ENCODE data around the gene CCL21.

GRCh38 chr9:34675869-34676268, 34.1 kb downstream of the CCL21 start:
- no peak for TF ChIP-seq POLR2A (IDR thresholded peaks at IDR 0.05; ENCODE audit: low read depth, low read length)
- no peak for TF ChIP-seq USF2 (IDR thresholded peaks at IDR 0.05; ENCODE audit: low read depth, low read length)
- TF ChIP-seq MAFK (IDR thresholded peaks at IDR 0.05; ENCODE audit: low read depth, low read length): no peak
- TF ChIP-seq FOS (IDR thresholded peaks at IDR 0.05; ENCODE audit: low read depth, low read length): no peak
- no peak for TF ChIP-seq CTCF (conservative IDR thresholded peaks at IDR 0.05; ENCODE audit: low read depth, low read length)
- no peak for TF ChIP-seq SMC3 (IDR thresholded peaks at IDR 0.05; ENCODE audit: low read depth, low read length)
- TF ChIP-seq MXI1 (IDR thresholded peaks at IDR 0.05; ENCODE audit: borderline replicate concordance, low read depth, low read length): no peak
- no peak for TF ChIP-seq CHD1 (IDR thresholded peaks at IDR 0.05; ENCODE audit: low read depth, low read length)
- no peak for TF ChIP-seq BHLHE40 (IDR thresholded peaks at IDR 0.05; ENCODE audit: low read depth, low read length)
- peak; percentile 1; the same call in 1 of the 2 replicates for TF ChIP-seq CEBPB (IDR thresholded peaks at IDR 0.05; ENCODE audit: low read depth, low read length)
- TF ChIP-seq RAD21 (IDR thresholded peaks at IDR 0.05; ENCODE audit: low read length): no peak
- TF ChIP-seq MAZ (IDR thresholded peaks at IDR 0.05; ENCODE audit: borderline replicate concordance, low read depth, low read length): no peak

All from IMR-90 (cell line).